ENCODE data around the gene GLI3. TPM values are rescaled to one million over a fixed set of nuclear protein-coding genes. Genes with fewer than 3 reads are reported as not detected.
A peak's percentile ranks its signal among the peaks of the same experiment; 100 is the strongest.

GLI3 gene
- total and polyA plus RNA-seq, 10 of the 15 experiments (the other 5 are each of a cell fraction or from before 2014, with no cell fraction given) = 0.01 TPM; not detected in 8

- WGBS (ENCODE audit: insufficient coverage, insufficient replicate concordance, low lambda C conversion rate, missing lambda C conversion rate) = 28% methylated on average over 15 of the region's 15 CpGs
- in situ Hi-C loops (cut with MboI) = no loop called here
These were observed 1.3 kb downstream of the GLI3 start for GRCh38 chr7:42235741-42236161.

GRCh38 chr7:42234736-42235135 is 2.3 kb downstream of the GLI3 start:
- H3K9me3 ChIP-seq (replicated peaks; ENCODE audit: control insufficient read depth, insufficient read depth, low read length) = no peaks in the 10 kb centered on the region
- no peak overlapping the region for H3K9ac ChIP-seq (ENCODE audit: control insufficient read depth, insufficient read depth, low read length)
- DNase-seq (ENCODE audit: low read depth, low spot score) = no peak
- no peak overlapping the region for H3K27ac ChIP-seq (ENCODE audit: control insufficient read depth, insufficient read depth)
- H3K4me2 ChIP-seq (ENCODE audit: control insufficient read depth, insufficient read depth) = no peak overlapping the region
- CTCF ChIA-PET = no interaction called here
- SMC1A ChIA-PET (ENCODE audit: uncharacterized antibody, unreplicated experiment) = no interaction called here
- no peaks in the 10 kb centered on the region for H4K20me1 ChIP-seq (ENCODE audit: control insufficient read depth, insufficient read depth)
- intact Hi-C loops (cut with micrococcal nuclease; ENCODE audit: unreplicated experiment) (no loop called here), in situ Hi-C loops (cut with MboI) (no loop called here)
- no TSS peak for BruUV-seq (replicated peaks)
- POLR2A ChIA-PET = no interaction called here
- no peak for ATAC-seq
- TF ChIP-seq USF1 (IDR thresholded peaks at IDR 0.05; ENCODE audit: borderline replicate concordance, extremely low read length, insufficient read depth, low read depth, low read length) (no peak), CHD4 (IDR thresholded peaks at IDR 0.05) (no peak), MYC (IDR thresholded peaks at IDR 0.05; ENCODE audit: insufficient read depth, insufficient read length, insufficient replicate concordance, low read length, severe bottlenecking) (no peak), NR2C1 (IDR thresholded peaks at IDR 0.05) (no peak)
- peaks cover 12 to 18% of the 10 kb centered on the region in 2 experiments for H3K27me3 ChIP-seq (replicated peaks in 1 of 2; ENCODE audit: control insufficient read depth in 2 of 2, insufficient read depth in 2 of 2, low read length in 1 of 2)
- H3K4me1 ChIP-seq (ENCODE audit: control insufficient read depth, insufficient read depth, low read length) = no peaks in the 10 kb centered on the region; the same call in 1 of the 2 replicates
- H3K36me3 ChIP-seq (ENCODE audit: control insufficient read depth in 2 of 2, insufficient read depth in 2 of 2, low read length in 1 of 2) = no peaks in the 10 kb centered on the region
- H2AFZ ChIP-seq (ENCODE audit: control insufficient read depth, low read depth, low read length) = no peak overlapping the region
- no peak for FAIRE-seq
- no peaks in the 10 kb centered on the region for H3K79me2 ChIP-seq (ENCODE audit: control insufficient read depth, insufficient read depth, low read length)
- RAD21 ChIA-PET (ENCODE audit: unreplicated experiment) = no interaction called here
- 16% methylated on average over 3 of the region's 3 CpGs for WGBS (ENCODE audit: insufficient coverage, insufficient replicate concordance, low lambda C conversion rate, missing lambda C conversion rate)
- no peak overlapping the region for H3K4me3 ChIP-seq

More at GRCh38 chr7:42235741-42236161, 1.3 kb downstream of the GLI3 start:
- no peak overlapping the region for H3K4me3 ChIP-seq
- H3K9ac ChIP-seq (ENCODE audit: control insufficient read depth, insufficient read depth, low read length) = no peak overlapping the region
- CTCF ChIA-PET = no interaction called here
- H2AFZ ChIP-seq (ENCODE audit: control insufficient read depth, low read depth, low read length) = no peak overlapping the region
- no peaks in the 10 kb centered on the region for H3K79me2 ChIP-seq (ENCODE audit: control insufficient read depth, insufficient read depth, low read length)
- RAD21 ChIA-PET (ENCODE audit: unreplicated experiment) = no interaction called here
- TF ChIP-seq ZBED1 (IDR thresholded peaks at IDR 0.05; ENCODE audit: borderline replicate concordance) (no peak), KDM1A (IDR thresholded peaks at IDR 0.05; ENCODE audit: borderline replicate concordance) (no peak), CBFB (IDR thresholded peaks at IDR 0.05; ENCODE audit: low read depth) (no peak)
- POLR2A ChIA-PET = no interaction called here
- H4K20me1 ChIP-seq (ENCODE audit: control insufficient read depth, insufficient read depth) = no peaks in the 10 kb centered on the region
- SMC1A ChIA-PET (ENCODE audit: uncharacterized antibody, unreplicated experiment) = no interaction called here
- no peaks in the 10 kb centered on the region for H3K36me3 ChIP-seq (ENCODE audit: control insufficient read depth in 2 of 2, insufficient read depth in 2 of 2, low read length in 1 of 2)
- no peak for ATAC-seq
- H3K27me3 ChIP-seq (replicated peaks in 1 of 2; ENCODE audit: control insufficient read depth in 2 of 2, insufficient read depth in 2 of 2, low read length in 1 of 2) = peaks cover 12 to 18% of the 10 kb centered on the region in 2 experiments
- DNase-seq (ENCODE audit: low read depth, low spot score) = no peak
- H3K4me2 ChIP-seq (ENCODE audit: control insufficient read depth, insufficient read depth) = peak overlapping the region; percentile 72
- intact Hi-C loops (cut with micrococcal nuclease; ENCODE audit: unreplicated experiment) = no loop called here
- no peak for FAIRE-seq
- H3K4me1 ChIP-seq (ENCODE audit: control insufficient read depth, insufficient read depth, low read length) = no peaks in the 10 kb centered on the region; the same call in 1 of the 2 replicates
- H3K27ac ChIP-seq (ENCODE audit: control insufficient read depth, insufficient read depth) = no peak overlapping the region
- BruUV-seq (replicated peaks) = no TSS peak
- H3K9me3 ChIP-seq (replicated peaks; ENCODE audit: control insufficient read depth, insufficient read depth, low read length) = no peaks in the 10 kb centered on the region

Data from GM12878 (cell line).